Loucy (cell line): ENCODE results near the gene MANSC1.

Experiments
- H2AFZ ChIP-seq: fragments of 200-600 bp; sonication (generic); 2 replicates; pipeline ENCODE4 v1.6.0; 2016; ENCODE audit warnings: antibody characterized with exemption, mild to moderate bottlenecking, low read length, moderate library complexity
- H3F3A ChIP-seq: fragments of 200-600 bp; 2 replicates; pipeline ENCODE4 v1.6.0; 2016; ENCODE audit warnings: antibody characterized with exemption, low read depth, mild to moderate bottlenecking
- H3K27me3 ChIP-seq: fragments of 200-600 bp; sonication (generic); 2 replicates; pipeline ENCODE4 v1.6.1; 2014; ENCODE audit warnings: low read length, mild to moderate bottlenecking; ENCODE audit not compliant: insufficient read depth, poor library complexity, severe bottlenecking
- H3K36me3 ChIP-seq: fragments of 200-600 bp; sonication (generic); 2 replicates; pipeline ENCODE4 v1.6.1; 2016; ENCODE audit warnings: low read length; ENCODE audit not compliant: insufficient read depth
- H3K4me1 ChIP-seq: fragments of 200-600 bp; sonication (generic); 2 replicates; pipeline ENCODE4 v1.5.1; 2014; ENCODE audit warnings: low read length, mild to moderate bottlenecking; ENCODE audit not compliant: insufficient read depth, poor library complexity, severe bottlenecking
- H3K4me2 ChIP-seq: fragments of 200-600 bp; sonication (generic); 2 replicates; pipeline ENCODE4 v1.6.0; 2014; ENCODE audit warnings: antibody characterized with exemption, low read length, low read depth, mild to moderate bottlenecking; ENCODE audit not compliant: poor library complexity, severe bottlenecking
- H3K4me3 ChIP-seq: fragments of 200-600 bp; sonication (generic); 2 replicates; pipeline ENCODE4 v1.5.1; 2014; ENCODE audit warnings: low read length, mild to moderate bottlenecking, mixed read lengths; ENCODE audit not compliant: poor library complexity, severe bottlenecking
- H3K79me2 ChIP-seq: fragments of 200-600 bp; sonication (generic); 2 replicates; pipeline ENCODE4 v1.6.1; 2014; ENCODE audit warnings: low read length; ENCODE audit not compliant: insufficient read depth
- H3K9ac ChIP-seq: fragments of 200-600 bp; sonication (generic); 2 replicates; pipeline ENCODE4 v1.6.0; 2014; ENCODE audit warnings: mild to moderate bottlenecking, low read depth, low read length, moderate library complexity; ENCODE audit not compliant: poor library complexity, severe bottlenecking
- H3K9me2 ChIP-seq: fragments of 200-600 bp; sonication (generic); replicated peaks from 2 replicates; pipeline ENCODE4 v1.6.1; 2016; ENCODE audit warnings: low read depth, low read length, mixed read lengths
- H3K9me3 ChIP-seq: fragments of 200-600 bp; sonication (generic); 2 replicates; pipeline ENCODE4 v1.6.1; 2014; ENCODE audit warnings: mild to moderate bottlenecking, antibody characterized with exemption, low read length, low read depth; ENCODE audit not compliant: insufficient read depth
- H4K20me1 ChIP-seq: fragments of 200-600 bp; sonication (generic); 2 replicates; pipeline ENCODE4 v1.6.0; 2014; ENCODE audit warnings: antibody characterized with exemption, low read length, mild to moderate bottlenecking; ENCODE audit not compliant: insufficient read depth, poor library complexity, severe bottlenecking
- CTCF ChIP-seq: fragments of 200-600 bp; sonication (generic); conservative IDR thresholded peaks from 2 replicates; pipeline ENCODE4 v1.5.1; 2014; ENCODE audit warnings: mild to moderate bottlenecking, antibody characterized with exemption, low read length
- EZH2phosphoT487 ChIP-seq: fragments of 200-600 bp; IDR thresholded peaks from 2 replicates; pipeline ENCODE4 v1.6.1; 2018; ENCODE audit warnings: antibody characterized with exemption, mild to moderate bottlenecking, moderate library complexity, borderline replicate concordance

The MANSC1 gene

GRCh38 chr12:12381982-12382381 is 31.9 kb upstream of the MANSC1 start:
- H3F3A ChIP-seq, result no peaks in the 10 kb centered on the region
- no peaks in the 10 kb centered on the region for H3K9me2 ChIP-seq
- no peaks in the 10 kb centered on the region for H3K79me2 ChIP-seq
- H3K9ac ChIP-seq, result no peak overlapping the region
- peaks cover 15% of the 10 kb centered on the region for H3K4me1 ChIP-seq
- H3K4me3 ChIP-seq, result no peak overlapping the region
- H3K9me3 ChIP-seq, result no peaks in the 10 kb centered on the region
- H3K4me2 ChIP-seq, result no peak overlapping the region
- no peaks in the 10 kb centered on the region for H3K27me3 ChIP-seq
- H2AFZ ChIP-seq, result no peak overlapping the region
- H4K20me1 ChIP-seq, result no peaks in the 10 kb centered on the region
- H3K36me3 ChIP-seq, result no peaks in the 10 kb centered on the region
- TF ChIP-seq EZH2phosphoT487, result no peak
- TF ChIP-seq CTCF, result no peak

GRCh38 chr12:12380949-12381593 is 31.0 kb upstream of the MANSC1 start:
- Histone ChIP-seq H3F3A (no peaks in the 10 kb centered on the region), H2AFZ (no peak overlapping the region), H4K20me1 (no peaks in the 10 kb centered on the region), H3K4me2 (no peak overlapping the region), H3K9ac (no peak overlapping the region), H3K4me3 (no peak overlapping the region), H3K4me1 (peaks cover 15% of the 10 kb centered on the region), H3K9me3 (no peaks in the 10 kb centered on the region), H3K9me2 (no peaks in the 10 kb centered on the region), H3K36me3 (no peaks in the 10 kb centered on the region), H3K27me3 (no peaks in the 10 kb centered on the region), H3K79me2 (no peaks in the 10 kb centered on the region)
- no peak for TF ChIP-seq CTCF
- no peak for TF ChIP-seq EZH2phosphoT487

GRCh38 chr12:12379831-12380730 is 30.0 kb upstream of the MANSC1 start:
- Histone ChIP-seq H3K4me3 (no peak overlapping the region), H3K79me2 (no peaks in the 10 kb centered on the region), H3K36me3 (no peaks in the 10 kb centered on the region), H3K9me2 (no peaks in the 10 kb centered on the region), H3K9me3 (no peaks in the 10 kb centered on the region), H3K27me3 (no peaks in the 10 kb centered on the region), H3K4me1 (peaks cover 11% of the 10 kb centered on the region), H3K9ac (no peak overlapping the region), H4K20me1 (no peaks in the 10 kb centered on the region), H3F3A (no peaks in the 10 kb centered on the region), H3K4me2 (no peak overlapping the region), H2AFZ (no peak overlapping the region)
- TF ChIP-seq EZH2phosphoT487, result no peak
